BLaER1 (cell line): ENCODE results near the gene TADA2B.
A peak's percentile ranks its signal among the peaks of the same experiment; 100 is the strongest.

Experiments used
- H3K27ac ChIP-seq: shearing (Covaris generic); formaldehyde crosslinking; 2 replicates; pipeline ENCODE4 v1.8.1; 2022
- H3K27me3 ChIP-seq: shearing (Covaris generic); formaldehyde crosslinking; 2 replicates; pipeline ENCODE4 v1.8.1; 2022
- H3K36me3 ChIP-seq: shearing (Covaris generic); formaldehyde crosslinking; 2 replicates; pipeline ENCODE4 v1.8.1; 2022
- H3K4me1 ChIP-seq: shearing (Covaris generic); formaldehyde crosslinking; 2 replicates; pipeline ENCODE4 v1.8.1; 2022
- H3K4me2 ChIP-seq: shearing (Covaris generic); formaldehyde crosslinking; 2 replicates; pipeline ENCODE4 v1.8.1; 2022
- H3K4me3 ChIP-seq: shearing (Covaris generic); formaldehyde crosslinking; 2 replicates; pipeline ENCODE4 v1.8.1; 2022
- H3K9ac ChIP-seq: shearing (Covaris generic); formaldehyde crosslinking; 2 replicates; pipeline ENCODE4 v1.8.1; 2022
- H3K9me3 ChIP-seq: shearing (Covaris generic); formaldehyde crosslinking; 2 replicates; pipeline ENCODE4 v1.8.1; 2022
- H4K20me1 ChIP-seq: shearing (Covaris generic); formaldehyde crosslinking; 2 replicates; pipeline ENCODE4 v1.8.1; 2022
- Cebpa-rat ChIP-seq: shearing (Covaris generic); IDR thresholded peaks from 2 replicates; pipeline ENCODE4 v1.8.1; 2022

Gene TADA2B

GRCh38 chr4:7024336-7024890, 18.8 kb upstream of the TADA2B start:
- no peak overlapping the region for H3K27ac ChIP-seq
- no peak for TF ChIP-seq Cebpa-rat
- no peak overlapping the region; the same call in 1 of the 2 replicates for H3K9ac ChIP-seq
- no peaks in the 10 kb centered on the region for H3K27me3 ChIP-seq
- H3K4me3 ChIP-seq, result no peak overlapping the region
- H3K4me2 ChIP-seq, result no peak overlapping the region
- H4K20me1 ChIP-seq, result peaks cover 95% of the 10 kb centered on the region
- H3K36me3 ChIP-seq, result peaks cover 95% of the 10 kb centered on the region
- H3K4me1 ChIP-seq, result peaks cover 33% of the 10 kb centered on the region
- H3K9me3 ChIP-seq, result no peaks in the 10 kb centered on the region

GRCh38 chr4:7025040-7025602, 18.1 kb upstream of the TADA2B start:
- Histone ChIP-seq H3K9me3 (no peaks in the 10 kb centered on the region), H4K20me1 (peaks cover 95% of the 10 kb centered on the region), H3K4me1 (peaks cover 40% of the 10 kb centered on the region), H3K27me3 (no peaks in the 10 kb centered on the region), H3K4me2 (no peak overlapping the region), H3K36me3 (peaks cover 95% of the 10 kb centered on the region), H3K9ac (no peak overlapping the region; the same call in 1 of the 2 replicates), H3K27ac (0 out of 2 replicates have a peak overlapping the region, but pooled peaks have one; percentile 3), H3K4me3 (no peak overlapping the region)
- no peak for TF ChIP-seq Cebpa-rat

GRCh38 chr4:7026107-7026506, 17.1 kb upstream of the TADA2B start:
- H3K4me3 ChIP-seq, result no peak overlapping the region
- H3K4me2 ChIP-seq, result no peak overlapping the region
- no peaks in the 10 kb centered on the region for H3K9me3 ChIP-seq
- no peak for TF ChIP-seq Cebpa-rat
- H4K20me1 ChIP-seq, result peaks cover 95% of the 10 kb centered on the region
- H3K4me1 ChIP-seq, result peaks cover 50% of the 10 kb centered on the region
- peaks cover 95% of the 10 kb centered on the region for H3K36me3 ChIP-seq
- H3K27me3 ChIP-seq, result no peaks in the 10 kb centered on the region
- no peak overlapping the region for H3K9ac ChIP-seq
- H3K27ac ChIP-seq, result no peak overlapping the region

- Histone ChIP-seq H3K27me3 (no peaks in the 10 kb centered on the region), H4K20me1 (peaks cover 95% of the 10 kb centered on the region), H3K4me3 (no peak overlapping the region), H3K9ac (no peak overlapping the region), H3K4me2 (no peak overlapping the region), H3K9me3 (no peaks in the 10 kb centered on the region), H3K27ac (no peak overlapping the region), H3K36me3 (peaks cover 95% of the 10 kb centered on the region), H3K4me1 (peaks cover 62% of the 10 kb centered on the region)
- no peak for TF ChIP-seq Cebpa-rat
Measured at GRCh38 chr4:7027284-7027683, 15.9 kb upstream of the TADA2B start.

GRCh38 chr4:7027913-7028312, 15.3 kb upstream of the TADA2B start:
- no peak overlapping the region for H3K9ac ChIP-seq
- no peak overlapping the region for H3K27ac ChIP-seq
- TF ChIP-seq Cebpa-rat, result no peak
- peaks cover 68% of the 10 kb centered on the region for H3K4me1 ChIP-seq
- H3K4me3 ChIP-seq, result no peak overlapping the region
- H3K4me2 ChIP-seq, result peak overlapping the region; percentile 70
- peaks cover 95% of the 10 kb centered on the region for H3K36me3 ChIP-seq
- peaks cover 95% of the 10 kb centered on the region for H4K20me1 ChIP-seq
- H3K9me3 ChIP-seq, result no peaks in the 10 kb centered on the region
- H3K27me3 ChIP-seq, result no peaks in the 10 kb centered on the region

- Histone ChIP-seq H3K4me3 (no peak overlapping the region), H4K20me1 (peaks cover 95% of the 10 kb centered on the region), H3K9me3 (no peaks in the 10 kb centered on the region), H3K4me2 (peak overlapping the region; percentile 70), H3K9ac (no peak overlapping the region), H3K4me1 (peaks cover 77% of the 10 kb centered on the region), H3K27me3 (no peaks in the 10 kb centered on the region), H3K27ac (peak overlapping the region; percentile 20; the same call in 1 of the 2 replicates), H3K36me3 (peaks cover 91% of the 10 kb centered on the region)
- no peak for TF ChIP-seq Cebpa-rat
Measured at GRCh38 chr4:7029212-7029611, 14.0 kb upstream of the TADA2B start.

- Histone ChIP-seq H3K27ac (peak overlapping the region; percentile 20; the same call in 1 of the 2 replicates), H3K4me1 (peaks cover 75% of the 10 kb centered on the region), H3K9ac (no peak overlapping the region), H4K20me1 (peaks cover 95% of the 10 kb centered on the region), H3K36me3 (peaks cover 84% of the 10 kb centered on the region), H3K4me3 (no peak overlapping the region), H3K4me2 (peak overlapping the region; percentile 70; the same call in 1 of the 2 replicates), H3K27me3 (no peaks in the 10 kb centered on the region), H3K9me3 (no peaks in the 10 kb centered on the region)
- no peak for TF ChIP-seq Cebpa-rat
Measured at GRCh38 chr4:7029921-7030320, 13.3 kb upstream of the TADA2B start.

GRCh38 chr4:7030856-7031255, 12.3 kb upstream of the TADA2B start:
- Histone ChIP-seq H3K9ac (peak overlapping the region; percentile 59; the same call in 1 of the 2 replicates), H3K4me3 (no peak overlapping the region), H4K20me1 (peaks cover 86% of the 10 kb centered on the region), H3K36me3 (peaks cover 75% of the 10 kb centered on the region), H3K27me3 (no peaks in the 10 kb centered on the region), H3K27ac (peak overlapping the region; percentile 35; the same call in 1 of the 2 replicates), H3K9me3 (no peaks in the 10 kb centered on the region), H3K4me2 (peak overlapping the region; percentile 59), H3K4me1 (peaks cover 66% of the 10 kb centered on the region)
- no peak for TF ChIP-seq Cebpa-rat

- TF ChIP-seq Cebpa-rat, result no peak
- H4K20me1 ChIP-seq, result peaks cover 76% of the 10 kb centered on the region
- peaks cover 66% of the 10 kb centered on the region for H3K4me1 ChIP-seq
- H3K9ac ChIP-seq, result peak overlapping the region; percentile 3; the same call in 1 of the 2 replicates
- no peak overlapping the region for H3K4me3 ChIP-seq
- H3K27me3 ChIP-seq, result no peaks in the 10 kb centered on the region
- H3K27ac ChIP-seq, result peak overlapping the region; percentile 57
- H3K4me2 ChIP-seq, result peak overlapping the region; percentile 59
- peaks cover 65% of the 10 kb centered on the region for H3K36me3 ChIP-seq
- no peaks in the 10 kb centered on the region for H3K9me3 ChIP-seq
Measured at GRCh38 chr4:7031558-7032449, 11.4 kb upstream of the TADA2B start.
